ENCODE measurements around the gene VDAC1. TPM values are rescaled to one million over a fixed set of nuclear protein-coding genes. Genes with fewer than 3 reads are reported as not detected.

Gene VDAC1
- total RNA-seq, 6 experiments from 2014 or later = 276 to 324 (median 316) TPM

- Mint-ChIP-seq H3K27me3 (ENCODE audit: insufficient read depth) (peaks cover 21% of the 10 kb centered on the region; the same call in 1 of the 2 replicates), H3K9me3 (peaks cover 5% of the 10 kb centered on the region; the same call in 1 of the 2 replicates), H3K36me3 (ENCODE audit: low read depth) (no peaks in the 10 kb centered on the region), H3K4me3 (no peak overlapping the region), H3K4me1 (ENCODE audit: low read depth) (peaks cover 10% of the 10 kb centered on the region), H3K27ac (no peak overlapping the region)
- no peak for TF ChIP-seq CTCF (IDR thresholded peaks at IDR 0.05)
- DNase-seq = no peak
These were observed 71.0 kb downstream of the VDAC1 start for GRCh38 chr5:133933670-133934295.

- no peak overlapping the region for H3K27ac Mint-ChIP-seq
- no peak overlapping the region for H3K4me3 Mint-ChIP-seq
- DNase-seq = no peak
- H3K4me1 Mint-ChIP-seq (ENCODE audit: low read depth) = peaks cover 10% of the 10 kb centered on the region
- H3K9me3 Mint-ChIP-seq = peaks cover 5% of the 10 kb centered on the region; the same call in 1 of the 2 replicates
- TF ChIP-seq CTCF (IDR thresholded peaks at IDR 0.05) = no peak
- H3K36me3 Mint-ChIP-seq (ENCODE audit: low read depth) = no peaks in the 10 kb centered on the region
- peaks cover 21% of the 10 kb centered on the region; the same call in 1 of the 2 replicates for H3K27me3 Mint-ChIP-seq (ENCODE audit: insufficient read depth)
These were observed 71.6 kb downstream of the VDAC1 start for GRCh38 chr5:133933169-133933509.

- Mint-ChIP-seq H3K27ac (no peak overlapping the region), H3K36me3 (ENCODE audit: low read depth) (no peaks in the 10 kb centered on the region), H3K4me3 (no peak overlapping the region), H3K4me1 (ENCODE audit: low read depth) (peaks cover 10% of the 10 kb centered on the region), H3K27me3 (ENCODE audit: insufficient read depth) (peaks cover 17% of the 10 kb centered on the region), H3K9me3 (peaks cover 5% of the 10 kb centered on the region; the same call in 1 of the 2 replicates)
- no peak for DNase-seq
- no peak for TF ChIP-seq CTCF (IDR thresholded peaks at IDR 0.05)
These were observed 72.2 kb downstream of the VDAC1 start for GRCh38 chr5:133932441-133933168.

- DNase-seq = no peak
- Mint-ChIP-seq H3K4me1 (ENCODE audit: low read depth) (peaks cover 16% of the 10 kb centered on the region), H3K36me3 (ENCODE audit: low read depth) (no peaks in the 10 kb centered on the region), H3K27ac (no peak overlapping the region), H3K4me3 (no peak overlapping the region), H3K27me3 (ENCODE audit: insufficient read depth) (peaks cover 15% of the 10 kb centered on the region), H3K9me3 (peaks cover 1% of the 10 kb centered on the region; the same call in 1 of the 2 replicates)
- TF ChIP-seq CTCF (IDR thresholded peaks at IDR 0.05) = no peak
These were observed 73.2 kb downstream of the VDAC1 start for GRCh38 chr5:133931546-133931945.

GRCh38 chr5:133930813-133931090 is 74.0 kb downstream of the VDAC1 start:
- Mint-ChIP-seq H3K4me3 (no peak overlapping the region), H3K9me3 (no peaks in the 10 kb centered on the region), H3K27me3 (ENCODE audit: insufficient read depth) (peaks cover 15% of the 10 kb centered on the region), H3K4me1 (ENCODE audit: low read depth) (peaks cover 16% of the 10 kb centered on the region), H3K36me3 (ENCODE audit: low read depth) (no peaks in the 10 kb centered on the region), H3K27ac (no peak overlapping the region)
- no peak for DNase-seq
- no peak for TF ChIP-seq CTCF (IDR thresholded peaks at IDR 0.05)
